SHP77 treated with DMSO at 0.1 percent for 48 hours (cell line): ENCODE data around the gene NBL1.

Source experiments
- DNase-seq: peaks from one replicate; lab custom pipeline; 2025; lab: John Stamatoyannopoulos, UW

The NBL1 gene, protein sequence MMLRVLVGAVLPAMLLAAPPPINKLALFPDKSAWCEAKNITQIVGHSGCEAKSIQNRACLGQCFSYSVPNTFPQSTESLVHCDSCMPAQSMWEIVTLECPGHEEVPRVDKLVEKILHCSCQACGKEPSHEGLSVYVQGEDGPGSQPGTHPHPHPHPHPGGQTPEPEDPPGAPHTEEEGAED

DNA sequence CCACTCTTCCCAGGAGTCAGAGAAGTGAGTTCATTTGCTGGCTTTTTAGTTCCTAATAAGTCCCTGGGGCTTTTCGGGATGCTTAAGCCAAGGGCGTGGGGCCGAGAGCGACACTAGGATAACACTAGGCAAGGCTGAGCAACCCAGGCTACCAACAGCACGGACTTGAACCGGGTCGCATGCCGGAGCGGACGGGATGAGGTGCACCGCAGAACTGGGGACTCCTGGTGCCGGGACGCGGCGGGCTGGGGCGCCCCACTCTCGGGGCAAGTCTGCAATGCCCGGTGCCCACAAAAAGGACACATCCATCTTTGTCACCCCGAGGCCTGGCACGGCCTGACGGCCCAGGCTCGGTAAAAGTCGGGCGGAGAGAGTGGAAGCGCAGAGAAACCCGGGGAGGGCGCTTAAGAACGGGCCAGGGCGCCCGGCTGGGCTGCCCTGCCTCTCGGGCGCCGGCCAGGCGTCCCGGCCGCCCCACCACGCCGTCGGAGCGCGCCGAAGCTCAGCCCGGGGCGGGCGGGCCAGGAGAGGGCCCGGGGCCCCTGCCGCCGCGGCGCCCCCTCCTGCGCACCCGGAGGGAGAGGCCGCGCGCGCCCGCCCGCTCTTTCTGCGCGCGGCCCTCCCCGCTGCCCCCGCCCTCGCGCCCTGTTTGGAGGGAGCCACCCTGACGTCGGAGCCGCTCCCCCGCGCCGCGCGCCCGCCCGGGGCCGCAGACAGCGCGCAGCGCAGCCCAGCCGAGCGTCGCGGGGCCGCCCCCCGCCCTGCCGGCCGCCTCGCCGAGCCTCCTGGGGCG, at the start of gene NBL1:
Gene NBL1, plus strand, starts transcription at position 710 of the 793 bp plus-strand sequence. CDS start 10,720 bp downstream, outside the sequence.
- DNase-seq = no peak

DNA sequence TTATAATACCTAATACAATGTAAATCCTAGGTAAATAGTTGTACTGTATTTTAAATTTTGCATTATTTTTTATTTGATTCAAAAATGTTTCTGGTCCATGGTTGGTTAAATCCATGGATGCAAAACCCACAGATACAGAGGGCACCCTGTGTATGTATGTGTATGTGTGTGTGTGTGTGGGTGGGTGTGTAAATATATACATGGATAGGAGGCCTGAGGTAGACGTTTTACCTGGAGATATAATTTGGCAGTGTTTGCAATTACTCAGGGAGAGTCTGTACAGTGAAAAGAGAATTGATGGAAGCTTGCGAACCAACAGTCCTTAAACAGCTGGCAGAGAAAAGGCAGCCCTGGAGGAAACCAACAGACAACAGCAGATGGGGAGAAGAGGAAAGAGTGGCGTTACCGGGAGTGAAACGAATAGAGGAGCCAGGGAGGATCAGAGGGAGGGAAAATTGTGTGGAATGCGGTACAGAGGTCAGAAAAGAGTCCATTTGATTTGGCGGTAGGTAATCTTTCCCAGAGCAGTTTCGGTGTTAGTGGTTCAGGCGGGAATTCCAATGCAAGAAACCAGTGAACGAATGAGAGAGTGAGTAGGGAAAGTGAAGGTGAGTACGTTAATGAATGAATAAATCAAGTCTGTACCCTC, 47.9 kb upstream of the NBL1 start:
- peak; percentile 46 for DNase-seq

DNA sequence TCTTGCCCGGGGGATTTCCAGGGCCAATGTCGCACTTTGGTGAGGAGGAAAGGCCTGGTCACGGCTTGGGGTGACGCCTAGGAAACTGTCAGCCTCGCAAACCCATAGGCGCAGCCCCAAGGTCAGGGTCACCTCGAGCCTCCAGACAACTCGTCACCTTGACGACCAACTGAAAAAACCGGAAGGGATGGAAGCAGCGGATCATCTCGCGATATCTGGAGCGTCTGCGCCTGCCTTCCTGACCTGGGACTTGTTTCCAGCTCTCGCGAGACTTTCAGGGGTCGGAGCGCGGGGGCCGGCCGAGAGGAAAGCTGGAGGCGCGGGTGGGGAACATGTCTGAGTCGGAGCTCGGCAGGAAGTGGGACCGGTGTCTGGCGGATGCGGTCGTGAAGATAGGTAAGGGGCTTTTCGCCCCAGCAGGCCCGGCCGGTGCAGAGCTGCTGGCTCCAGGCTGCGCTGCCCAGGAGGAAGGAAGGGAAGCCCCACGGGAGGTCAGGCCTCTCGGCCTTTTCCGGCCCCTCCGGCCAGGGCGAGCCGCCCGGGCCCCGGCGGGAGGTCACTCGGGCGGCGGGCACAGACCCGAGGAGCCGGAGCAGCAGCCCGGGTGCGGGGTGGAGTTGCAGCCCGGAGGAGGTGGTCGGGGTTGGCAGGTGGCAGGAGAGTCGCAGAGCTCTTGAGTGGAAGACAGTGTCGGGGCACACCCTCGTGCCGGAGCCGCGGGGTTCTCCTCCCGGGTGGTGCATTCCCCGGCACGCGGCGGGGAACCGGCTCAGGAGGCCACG, 47.2 kb upstream of the NBL1 start:
- peak; percentile 95 for DNase-seq

DNA sequence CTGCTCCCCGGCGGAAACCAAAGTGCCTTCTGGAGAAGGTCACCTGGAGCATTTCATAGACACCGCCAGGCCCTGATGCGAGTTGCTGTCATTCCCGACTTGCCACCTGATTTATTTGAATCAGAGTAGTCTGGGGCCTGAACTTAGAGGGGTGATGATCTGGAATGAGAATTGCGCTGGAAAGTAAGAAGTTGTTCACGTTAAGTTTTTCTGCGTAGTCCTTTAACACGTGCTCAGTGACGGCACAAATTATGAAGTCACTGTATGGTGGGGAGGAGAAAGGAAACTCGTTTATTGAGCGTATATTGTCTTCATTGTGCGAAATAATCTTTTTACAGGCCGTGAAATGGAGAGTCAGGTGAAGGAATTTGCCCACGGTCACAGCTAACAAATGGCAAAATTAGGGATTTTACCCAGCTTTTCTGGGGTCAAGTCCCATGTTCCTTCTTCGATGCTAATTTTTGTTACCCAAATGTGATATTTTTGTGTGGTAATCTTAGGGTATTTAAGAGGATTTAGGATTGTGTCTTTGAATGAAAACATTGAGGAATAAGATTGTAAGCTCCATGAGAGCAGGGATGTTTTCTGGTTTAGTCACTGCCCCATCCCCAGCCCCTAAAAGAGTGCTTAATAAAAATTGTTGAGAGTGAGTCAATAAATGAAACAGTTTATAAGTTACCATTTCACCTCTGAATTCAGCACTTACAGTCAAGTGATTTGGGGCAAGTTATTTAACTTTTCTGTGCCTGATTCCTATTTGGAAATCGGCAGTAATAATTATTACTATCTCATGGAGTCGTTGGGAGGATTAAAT, 46.4 kb upstream of the NBL1 start:
- DNase-seq = no peak

DNA sequence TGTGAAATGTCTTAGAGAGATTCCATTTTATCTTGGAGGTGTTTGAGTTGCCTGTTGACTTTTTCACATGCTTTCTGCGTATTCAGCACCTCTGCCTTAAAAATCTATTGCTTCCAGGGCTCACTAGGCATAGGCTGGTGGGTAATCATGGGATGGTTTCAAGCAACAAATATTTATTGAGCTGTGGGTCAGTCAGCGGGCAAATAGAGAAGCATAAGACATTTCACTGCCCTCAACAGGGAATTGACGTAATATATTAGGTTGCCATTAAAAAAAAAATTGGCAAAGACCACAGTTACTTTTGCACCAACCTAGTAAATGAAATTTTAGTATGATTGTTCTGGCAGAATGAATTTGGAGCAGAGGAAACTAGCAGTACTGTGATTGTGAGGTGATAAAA, 44.3 kb upstream of the NBL1 start:
- no peak for DNase-seq

DNA sequence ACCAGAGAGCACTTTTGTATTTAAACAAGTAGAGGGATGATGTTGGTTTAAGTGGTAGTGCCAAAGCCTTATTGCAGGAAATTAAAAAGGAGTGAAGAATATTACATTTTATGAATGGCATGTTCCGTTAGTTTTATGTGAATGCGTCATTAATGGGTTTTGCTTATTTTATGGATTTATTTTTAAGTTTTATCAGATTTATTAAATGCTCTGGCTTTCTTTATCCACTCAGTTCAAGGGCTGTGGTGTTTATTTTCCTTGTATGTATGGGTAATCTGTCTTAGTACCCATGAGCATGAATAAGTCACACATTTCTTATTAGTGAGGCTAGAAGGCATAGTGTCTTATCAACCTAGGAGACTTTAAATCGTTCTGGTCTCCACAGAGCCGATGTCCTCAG, 41.6 kb upstream of the NBL1 start:
- no peak for DNase-seq

DNA sequence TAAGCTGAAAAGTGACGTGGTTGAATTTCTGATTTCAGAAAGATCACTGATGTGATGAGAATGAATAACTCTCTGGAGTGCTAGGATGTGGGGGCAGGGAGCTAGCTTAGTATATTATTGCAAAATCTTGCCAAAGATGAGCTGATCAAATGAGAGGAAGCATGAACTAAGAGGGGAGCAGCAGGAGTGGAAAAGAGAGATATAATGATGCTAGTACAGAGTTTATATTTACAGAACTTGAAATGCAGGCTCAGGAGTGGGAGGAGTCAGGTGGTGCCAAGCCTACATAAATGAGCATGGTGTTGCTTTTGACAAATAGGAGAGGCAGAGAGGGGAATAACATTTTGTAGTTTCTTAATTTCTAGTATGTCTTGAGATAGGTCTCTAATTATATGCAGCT, 38.1 kb upstream of the NBL1 start:
- DNase-seq = no peak

DNA sequence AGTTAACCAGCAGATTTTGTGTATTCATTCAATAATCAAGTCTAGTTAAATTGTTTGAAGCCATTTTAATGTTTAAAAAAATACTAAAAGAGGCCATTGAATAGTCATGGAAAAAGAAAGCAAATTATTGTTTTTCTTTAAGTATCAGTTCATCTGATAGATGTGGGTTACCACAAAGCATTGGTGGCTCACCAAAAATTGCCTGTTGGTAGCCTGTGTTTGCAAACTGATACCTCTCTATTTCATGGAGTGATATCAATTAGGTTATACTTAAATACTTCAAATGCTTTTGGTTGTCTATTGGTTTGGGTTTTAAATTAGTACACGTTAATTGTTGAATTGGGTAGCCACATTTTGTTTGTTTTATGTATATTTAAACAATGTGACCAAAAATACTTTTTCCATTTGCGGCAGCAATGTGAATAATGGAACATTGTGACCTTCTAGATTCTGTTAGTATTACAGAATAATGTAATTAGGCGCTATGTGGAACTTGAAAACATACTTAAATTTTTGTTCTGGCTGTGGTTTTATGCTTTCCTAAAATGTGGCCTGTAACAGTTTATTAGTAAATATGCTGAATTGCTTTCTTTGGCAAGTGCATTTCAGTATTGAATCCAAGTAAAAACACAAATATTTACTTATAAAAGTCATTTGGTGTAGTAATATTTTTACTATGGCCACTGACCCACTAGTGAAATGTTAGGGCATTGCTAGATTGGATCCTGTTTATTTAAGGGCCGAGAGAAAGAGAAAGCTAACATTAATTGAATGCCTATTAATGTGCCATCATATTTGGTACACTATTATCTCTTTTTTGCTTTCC, 37.1 kb upstream of the NBL1 start:
- no peak for DNase-seq

DNA sequence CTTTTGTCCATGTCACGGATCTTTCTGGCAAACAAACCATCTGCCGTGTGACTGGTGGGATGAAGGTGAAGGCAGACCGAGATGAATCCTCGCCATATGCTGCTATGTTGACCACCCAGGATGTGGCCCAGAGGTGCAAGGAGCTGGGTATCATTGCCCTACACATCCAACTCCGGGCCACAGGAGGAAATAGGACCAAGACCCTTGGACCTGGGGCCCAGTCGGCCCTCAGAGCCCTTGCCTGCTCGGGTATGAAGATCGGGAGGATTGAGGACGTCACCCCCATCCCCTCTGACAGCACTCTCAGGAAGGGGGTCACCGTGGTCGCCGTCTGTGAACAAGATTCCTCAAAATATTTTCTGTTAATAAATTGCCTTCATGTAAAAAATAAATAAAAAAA, 35.9 kb upstream of the NBL1 start:
- no peak for DNase-seq

DNA sequence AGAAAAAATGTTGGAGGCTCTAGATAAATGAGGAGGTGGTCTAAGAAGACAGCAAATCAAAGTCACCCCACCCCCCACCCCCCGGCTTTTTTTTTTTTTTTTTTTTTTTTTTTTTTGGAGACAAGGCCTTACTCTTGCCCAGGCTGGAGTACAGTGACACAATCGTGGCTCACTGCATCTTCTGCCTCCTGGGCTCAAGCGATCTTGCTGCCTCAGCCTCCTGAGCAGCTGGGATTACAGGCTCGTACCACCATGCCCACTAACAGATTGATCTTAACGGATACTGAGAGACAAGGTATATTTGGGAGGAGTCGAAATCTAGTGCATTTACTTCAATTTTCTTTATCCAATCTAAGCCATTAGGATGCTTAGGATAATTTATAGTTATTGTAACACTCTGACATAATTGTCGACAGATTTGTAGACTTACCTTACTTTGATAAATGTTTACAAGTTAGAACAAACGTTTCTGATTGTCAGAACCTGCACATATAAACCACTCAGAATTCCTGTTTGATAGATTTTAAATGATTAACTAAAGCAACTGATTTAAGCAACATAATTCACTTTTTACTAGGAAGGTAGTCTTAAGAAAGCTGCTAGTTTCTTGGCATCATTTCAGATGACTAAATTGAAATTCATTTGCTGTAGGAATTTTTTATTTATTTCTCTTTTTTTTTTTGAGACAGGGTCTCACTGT, 33.7 kb upstream of the NBL1 start:
- DNase-seq = no peak

DNA sequence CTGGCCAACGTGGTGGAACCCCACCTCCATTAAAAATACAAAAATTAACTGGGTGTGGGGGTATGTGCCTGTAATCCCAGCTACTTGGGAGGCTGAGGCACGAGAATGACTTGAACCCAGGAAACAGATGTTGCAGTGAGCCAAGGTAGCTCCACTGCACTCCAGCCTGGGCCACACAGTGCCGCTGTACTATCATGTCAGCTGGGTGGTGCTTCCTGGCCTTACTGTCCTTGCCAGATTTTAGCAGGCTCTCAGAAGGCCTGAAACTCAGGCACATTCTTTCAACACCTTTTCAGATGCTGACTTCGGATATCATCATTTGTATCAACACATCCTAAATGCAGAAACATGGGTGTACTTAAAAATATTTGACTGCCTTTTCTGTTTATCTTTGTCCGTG, 31.6 kb upstream of the NBL1 start:
- no peak for DNase-seq

DNA sequence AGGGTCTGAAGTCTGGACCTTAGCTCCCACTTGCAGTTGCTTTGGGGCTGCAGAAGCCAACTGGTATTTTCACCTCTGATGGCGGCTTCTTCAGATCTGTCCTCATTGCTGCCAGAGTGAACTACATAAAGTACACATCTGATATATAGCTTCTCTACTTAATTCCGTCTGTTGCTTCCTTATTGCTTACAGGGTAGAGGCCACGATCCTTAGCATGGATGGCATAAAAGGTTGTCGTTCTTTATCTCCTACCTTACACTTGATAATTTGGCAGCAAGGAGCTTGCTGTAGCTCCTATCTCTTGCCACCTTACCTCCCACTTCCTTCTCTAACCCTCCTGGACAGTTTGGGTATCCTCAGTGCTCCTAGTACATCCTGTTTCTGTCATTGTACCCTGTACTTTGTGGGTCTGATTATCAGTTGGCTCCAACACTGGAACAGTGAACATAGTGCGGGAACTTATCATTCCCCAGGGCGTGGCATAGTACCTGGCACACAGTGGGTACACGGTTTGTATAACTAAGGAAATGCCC, 30.9 kb upstream of the NBL1 start:
- DNase-seq = no peak

DNA sequence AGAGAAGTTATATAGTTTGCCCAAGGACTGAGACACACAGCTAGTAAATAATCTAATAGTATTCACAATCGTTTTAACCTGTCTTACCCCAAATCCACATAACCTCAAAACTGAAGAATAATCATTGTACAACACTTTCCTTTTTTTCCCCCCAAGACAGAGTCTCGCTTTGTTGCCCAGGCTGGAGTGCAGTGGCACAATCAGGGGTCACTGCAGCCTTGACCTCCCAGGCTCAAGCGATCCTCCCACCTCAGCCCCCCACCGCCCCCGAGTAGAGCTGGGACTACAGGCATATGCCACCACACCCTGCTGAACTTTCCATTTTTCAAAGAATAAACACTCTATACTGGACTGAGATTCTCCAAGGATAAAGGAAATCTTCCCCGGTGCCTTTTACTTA, 28.7 kb upstream of the NBL1 start:
- DNase-seq = no peak

DNA sequence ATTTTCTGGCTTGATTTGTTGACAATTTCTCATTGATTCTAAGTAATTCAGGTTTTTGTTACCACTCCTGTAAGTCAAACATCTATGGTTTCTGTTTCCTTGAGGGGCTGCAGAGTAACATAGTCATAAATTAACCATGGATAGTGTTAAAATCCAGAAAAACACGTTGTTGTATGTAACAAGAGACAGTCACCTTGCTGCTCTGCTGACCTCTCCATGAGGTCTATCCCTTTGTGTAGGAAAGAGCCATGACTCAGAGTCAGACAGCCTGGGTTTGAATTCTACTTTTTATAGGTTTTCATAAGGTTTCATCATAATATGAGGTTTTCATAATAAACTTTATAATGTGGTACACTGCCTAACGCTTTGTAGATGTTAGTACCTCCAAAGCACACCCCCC, 27.6 kb upstream of the NBL1 start:
- DNase-seq = no peak

DNA sequence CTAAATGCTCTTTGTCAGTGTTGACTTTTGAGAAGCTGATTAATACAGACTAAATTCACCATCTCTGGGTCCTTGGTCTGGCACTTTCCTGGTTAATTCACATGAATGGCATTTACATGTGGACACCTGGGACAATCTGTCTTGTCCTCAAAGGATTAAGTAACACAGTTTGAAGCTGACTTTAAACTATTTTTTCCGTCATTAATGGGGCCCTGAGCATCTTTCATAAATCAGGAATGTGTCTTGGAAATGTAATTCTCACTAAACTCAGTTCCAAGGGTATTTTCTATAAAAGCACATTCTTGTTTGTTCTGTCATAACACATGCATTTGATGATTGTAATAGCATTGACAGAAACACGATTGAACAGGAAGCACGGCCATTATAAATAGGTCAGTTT, 26.7 kb upstream of the NBL1 start:
- no peak for DNase-seq

DNA sequence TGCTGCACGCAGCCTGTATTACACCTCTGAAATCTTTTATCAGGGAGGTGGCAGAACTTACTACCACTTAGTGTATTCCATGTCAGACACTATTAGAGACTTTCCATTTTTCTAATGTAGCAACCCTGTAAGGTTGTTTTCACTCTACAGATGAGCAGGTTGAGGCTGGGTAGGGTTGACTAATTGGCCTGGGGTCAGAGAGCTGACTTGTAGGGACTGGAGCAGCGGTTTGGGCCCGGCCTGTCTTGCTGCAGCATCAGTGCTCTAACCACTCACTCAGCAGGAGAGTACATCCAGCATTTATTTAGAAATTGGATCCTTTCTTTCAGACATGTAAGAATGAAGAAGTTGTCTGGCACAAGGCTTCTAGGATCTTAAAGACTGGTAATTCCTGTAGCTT, 25.7 kb upstream of the NBL1 start:
- DNase-seq = no peak

DNA sequence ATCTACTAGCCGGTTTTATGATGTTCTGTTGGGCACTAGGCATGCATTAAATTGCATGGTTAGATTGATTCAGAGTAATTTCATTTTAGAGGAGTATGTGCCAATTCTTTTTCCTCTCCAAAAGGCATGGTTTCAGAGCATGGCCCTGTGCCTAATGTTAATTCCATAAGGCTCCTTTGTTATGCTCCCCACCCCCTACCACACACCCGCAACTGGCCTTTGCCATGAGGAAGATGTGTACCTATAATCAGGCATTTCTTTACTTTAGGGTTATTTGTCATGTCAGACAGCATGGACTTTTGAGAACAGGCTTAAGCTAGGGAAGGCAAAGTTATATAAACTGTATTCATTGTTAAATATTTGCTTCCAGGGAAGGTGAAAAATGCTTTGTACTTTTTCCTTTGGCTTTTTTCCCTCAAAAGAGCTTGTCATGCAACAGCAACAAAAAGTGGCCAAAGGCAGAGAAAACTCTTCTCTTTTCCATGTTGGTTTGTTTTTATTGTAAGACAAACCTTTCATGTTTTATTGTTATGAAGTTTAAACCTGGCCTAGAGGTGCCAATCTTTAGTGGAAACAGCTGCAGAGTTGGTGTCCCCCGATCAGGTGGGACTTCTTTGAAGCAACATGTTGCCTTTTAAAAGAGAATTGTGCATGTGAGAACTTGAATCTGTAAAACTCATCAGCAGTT, 24.3 kb upstream of the NBL1 start:
- DNase-seq = no peak

DNA sequence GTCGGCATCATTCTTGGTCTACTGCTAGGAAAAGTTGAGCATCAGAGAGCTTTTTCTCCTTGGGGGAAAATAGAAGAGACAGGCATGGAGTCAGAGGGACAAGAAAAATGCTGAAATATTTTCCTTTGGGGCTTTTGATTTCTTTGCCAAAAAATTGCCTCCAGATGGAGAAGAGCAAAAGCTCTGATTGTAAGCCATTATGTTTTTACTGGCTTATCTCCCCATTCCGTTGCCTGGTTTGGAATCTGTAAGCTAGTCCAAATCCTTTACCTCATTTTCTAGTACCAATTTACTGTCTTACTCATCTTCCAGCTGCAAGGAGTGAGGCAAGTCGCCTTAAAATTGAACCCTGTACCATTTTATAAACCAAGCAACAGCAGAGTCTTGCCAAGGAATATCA, 23.3 kb upstream of the NBL1 start:
- DNase-seq = no peak

DNA sequence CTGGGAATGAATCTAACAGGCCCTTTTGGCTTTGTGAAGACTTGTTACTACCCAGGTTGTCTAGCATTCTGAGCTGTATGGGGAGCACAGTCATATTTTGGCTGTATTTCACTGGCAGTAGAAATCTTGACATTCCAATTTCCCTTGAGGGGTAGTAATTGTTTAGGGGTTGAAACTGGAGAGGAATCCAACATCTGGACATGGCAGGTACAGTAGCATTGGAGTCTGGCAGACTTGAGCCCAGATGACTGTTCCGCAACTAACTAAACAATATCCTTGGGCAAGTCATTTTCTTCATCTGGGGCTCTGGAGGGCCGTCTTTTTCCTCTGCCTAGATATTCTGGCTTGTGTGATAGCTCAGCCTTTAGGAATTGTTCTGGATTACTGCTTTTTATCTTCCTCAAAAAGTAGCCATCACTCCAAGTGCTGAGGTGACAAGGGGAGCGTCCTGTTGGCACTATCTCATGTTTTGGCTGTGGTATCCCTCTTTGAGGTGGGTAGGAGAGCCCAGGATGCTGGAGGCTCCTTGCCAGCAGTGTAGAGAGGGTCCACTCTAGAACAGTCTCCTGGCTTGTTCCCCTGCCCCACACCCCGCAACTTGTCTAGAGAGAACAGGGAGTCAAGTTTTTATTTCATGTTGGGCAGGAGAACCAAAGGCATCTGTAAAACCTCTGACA, 22.7 kb upstream of the NBL1 start:
- DNase-seq = no peak
